MV-4-11 (cell line): ENCODE data around the gene TIPARP.
"Not testable (repeated sequence)": the region's sequence is repeated elsewhere in the genome, so short reads cannot be mapped to it uniquely, and the experiment has no call there.

Experiments
- DNase-seq: peaks from one replicate; lab custom pipeline; 2025; lab: John Stamatoyannopoulos, UW

Gene TIPARP

GRCh38 chr3:156716105-156716862 lies 41.9 kb downstream of the TIPARP start:
- no peak for DNase-seq

GRCh38 chr3:156718622-156719306 lies 44.4 kb downstream of the TIPARP start:
- DNase-seq, result no peak

- DNase-seq, result no peak
Measured at GRCh38 chr3:156720826-156721225, 46.4 kb downstream of the TIPARP start.

- no peak for DNase-seq
Measured at GRCh38 chr3:156721687-156722618, 47.6 kb downstream of the TIPARP start.

- DNase-seq, result no peak
Measured at GRCh38 chr3:156723182-156723619, 48.8 kb downstream of the TIPARP start.

- no peak for DNase-seq
Measured at GRCh38 chr3:156725682-156726081, 51.3 kb downstream of the TIPARP start.

GRCh38 chr3:156726456-156726855 lies 52.1 kb downstream of the TIPARP start:
- no peak for DNase-seq

GRCh38 chr3:156727519-156728205 lies 53.3 kb downstream of the TIPARP start:
- no peak for DNase-seq

GRCh38 chr3:156728267-156728985 lies 54.0 kb downstream of the TIPARP start:
- DNase-seq, result no peak

GRCh38 chr3:156729460-156730179 lies 55.2 kb downstream of the TIPARP start:
- DNase-seq, result no peak

GRCh38 chr3:156731813-156732212 lies 57.4 kb downstream of the TIPARP start:
- no peak for DNase-seq

- DNase-seq, result no peak
Measured at GRCh38 chr3:156732261-156732660, 57.9 kb downstream of the TIPARP start.

GRCh38 chr3:156732715-156733421 lies 58.5 kb downstream of the TIPARP start:
- no peak for DNase-seq

GRCh38 chr3:156734661-156735060 lies 60.3 kb downstream of the TIPARP start:
- DNase-seq, result not testable (repeated sequence)

- no peak for DNase-seq
Measured at GRCh38 chr3:156735471-156735870, 61.1 kb downstream of the TIPARP start.

GRCh38 chr3:156737049-156737448 lies 62.7 kb downstream of the TIPARP start:
- not testable (repeated sequence) for DNase-seq

GRCh38 chr3:156738251-156738650 lies 63.9 kb downstream of the TIPARP start:
- DNase-seq, result no peak

GRCh38 chr3:156739976-156740375 lies 65.6 kb downstream of the TIPARP start:
- DNase-seq, result no peak

- not testable (repeated sequence) for DNase-seq
Measured at GRCh38 chr3:156740581-156740980, 66.2 kb downstream of the TIPARP start.

- no peak for DNase-seq
Measured at GRCh38 chr3:156741935-156742334, 67.5 kb downstream of the TIPARP start.
